ENCODE results near the gene MAP1LC3B2.

MAP1LC3B2 gene

DNA sequence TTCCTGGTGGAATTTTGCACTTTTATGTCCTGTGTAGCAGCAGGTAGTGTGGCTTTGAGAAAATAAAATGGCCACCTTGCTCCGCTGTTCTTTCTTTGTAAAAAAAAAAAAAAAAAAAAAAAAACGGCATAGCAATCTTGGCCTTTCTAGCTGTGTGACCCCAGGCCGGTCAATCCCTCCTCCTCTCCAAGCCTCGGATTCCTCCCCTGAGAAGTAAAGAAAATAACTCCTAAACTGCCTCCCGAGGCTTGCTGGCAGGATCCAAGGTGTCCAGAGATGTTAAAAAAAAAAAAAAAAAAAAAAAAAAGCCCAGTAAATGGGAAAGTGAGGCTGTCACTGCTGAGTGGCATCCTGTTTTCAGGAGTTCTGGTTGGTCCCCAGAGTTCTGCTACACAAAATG is 23.9 kb upstream of the MAP1LC3B2 start:
- TF ChIP-seq TAF1 (IDR thresholded peaks at IDR 0.05; ENCODE audit: borderline replicate concordance, insufficient read depth, low read length): no peak
- TF ChIP-seq, protein P1, sequence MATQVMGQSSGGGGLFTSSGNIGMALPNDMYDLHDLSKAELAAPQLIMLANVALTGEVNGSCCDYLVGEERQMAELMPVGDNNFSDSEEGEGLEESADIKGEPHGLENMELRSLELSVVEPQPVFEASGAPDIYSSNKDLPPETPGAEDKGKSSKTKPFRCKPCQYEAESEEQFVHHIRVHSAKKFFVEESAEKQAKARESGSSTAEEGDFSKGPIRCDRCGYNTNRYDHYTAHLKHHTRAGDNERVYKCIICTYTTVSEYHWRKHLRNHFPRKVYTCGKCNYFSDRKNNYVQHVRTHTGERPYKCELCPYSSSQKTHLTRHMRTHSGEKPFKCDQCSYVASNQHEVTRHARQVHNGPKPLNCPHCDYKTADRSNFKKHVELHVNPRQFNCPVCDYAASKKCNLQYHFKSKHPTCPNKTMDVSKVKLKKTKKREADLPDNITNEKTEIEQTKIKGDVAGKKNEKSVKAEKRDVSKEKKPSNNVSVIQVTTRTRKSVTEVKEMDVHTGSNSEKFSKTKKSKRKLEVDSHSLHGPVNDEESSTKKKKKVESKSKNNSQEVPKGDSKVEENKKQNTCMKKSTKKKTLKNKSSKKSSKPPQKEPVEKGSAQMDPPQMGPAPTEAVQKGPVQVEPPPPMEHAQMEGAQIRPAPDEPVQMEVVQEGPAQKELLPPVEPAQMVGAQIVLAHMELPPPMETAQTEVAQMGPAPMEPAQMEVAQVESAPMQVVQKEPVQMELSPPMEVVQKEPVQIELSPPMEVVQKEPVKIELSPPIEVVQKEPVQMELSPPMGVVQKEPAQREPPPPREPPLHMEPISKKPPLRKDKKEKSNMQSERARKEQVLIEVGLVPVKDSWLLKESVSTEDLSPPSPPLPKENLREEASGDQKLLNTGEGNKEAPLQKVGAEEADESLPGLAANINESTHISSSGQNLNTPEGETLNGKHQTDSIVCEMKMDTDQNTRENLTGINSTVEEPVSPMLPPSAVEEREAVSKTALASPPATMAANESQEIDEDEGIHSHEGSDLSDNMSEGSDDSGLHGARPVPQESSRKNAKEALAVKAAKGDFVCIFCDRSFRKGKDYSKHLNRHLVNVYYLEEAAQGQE (IDR thresholded peaks at IDR 0.05; ENCODE audit: insufficient read depth in 1 of 2, low read depth in 2 of 2, low read length in 2 of 2): no peak
- no peak for TF ChIP-seq POLR2AphosphoS5 (IDR thresholded peaks at IDR 0.05; ENCODE audit: low read depth, low read length)
- no peak for TF ChIP-seq SIN3A (IDR thresholded peaks at IDR 0.05; ENCODE audit: borderline replicate concordance, insufficient read depth, low read length)
- TF ChIP-seq FOXP2 (optimal IDR thresholded peaks at IDR 0.05; ENCODE audit: borderline replicate concordance, extremely low read depth, extremely low read length, insufficient read depth): no peak

DNA sequence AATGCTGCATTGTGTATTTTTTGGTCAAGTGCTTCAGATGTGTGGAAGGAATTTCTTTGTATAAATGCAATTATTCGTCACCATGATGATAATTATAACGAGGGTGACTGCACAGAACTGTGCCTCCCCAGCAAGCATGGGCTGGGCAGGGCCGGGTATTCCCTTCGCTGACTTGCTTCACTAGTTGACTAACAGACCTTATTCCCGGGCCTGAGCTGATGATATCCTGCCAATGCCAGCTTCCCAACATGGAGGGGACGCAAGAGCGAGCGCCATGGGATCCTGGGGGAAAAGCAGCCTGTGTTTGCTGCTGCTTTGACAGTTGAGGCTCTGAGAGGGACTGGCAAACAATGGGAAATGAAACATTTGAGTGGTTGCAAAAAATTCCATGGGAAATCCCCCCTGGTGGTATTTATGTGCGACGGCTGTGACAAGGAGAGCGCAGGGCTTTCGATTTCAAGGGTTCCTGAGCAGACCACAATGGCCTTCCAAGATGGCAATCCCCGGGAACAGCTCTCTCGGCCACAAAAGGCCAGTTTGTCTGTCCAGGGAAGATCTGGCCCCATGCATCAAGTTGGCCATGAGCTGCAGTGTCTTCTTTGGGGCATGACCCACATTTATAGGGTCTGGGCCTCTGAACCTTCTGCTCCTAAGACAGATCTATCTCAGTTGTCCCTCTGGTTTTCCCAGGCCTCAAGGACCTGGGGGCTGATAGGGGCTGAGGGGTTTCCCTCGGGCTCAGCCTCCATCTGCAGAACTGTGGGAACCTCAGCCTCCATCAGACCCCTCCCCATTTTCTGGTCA is 21.9 kb upstream of the MAP1LC3B2 start:
- TF ChIP-seq TAF1 (IDR thresholded peaks at IDR 0.05; ENCODE audit: borderline replicate concordance, insufficient read depth, low read length) (no peak), FOXP2 (optimal IDR thresholded peaks at IDR 0.05; ENCODE audit: borderline replicate concordance, extremely low read depth, extremely low read length, insufficient read depth) (no peak), SIN3A (IDR thresholded peaks at IDR 0.05; ENCODE audit: borderline replicate concordance, insufficient read depth, low read length) (no peak), POLR2AphosphoS5 (IDR thresholded peaks at IDR 0.05; ENCODE audit: low read depth, low read length) (no peak)
- TF ChIP-seq, protein P1 (IDR thresholded peaks at IDR 0.05; ENCODE audit: insufficient read depth in 1 of 2, low read depth in 2 of 2, low read length in 2 of 2): no peak

DNA sequence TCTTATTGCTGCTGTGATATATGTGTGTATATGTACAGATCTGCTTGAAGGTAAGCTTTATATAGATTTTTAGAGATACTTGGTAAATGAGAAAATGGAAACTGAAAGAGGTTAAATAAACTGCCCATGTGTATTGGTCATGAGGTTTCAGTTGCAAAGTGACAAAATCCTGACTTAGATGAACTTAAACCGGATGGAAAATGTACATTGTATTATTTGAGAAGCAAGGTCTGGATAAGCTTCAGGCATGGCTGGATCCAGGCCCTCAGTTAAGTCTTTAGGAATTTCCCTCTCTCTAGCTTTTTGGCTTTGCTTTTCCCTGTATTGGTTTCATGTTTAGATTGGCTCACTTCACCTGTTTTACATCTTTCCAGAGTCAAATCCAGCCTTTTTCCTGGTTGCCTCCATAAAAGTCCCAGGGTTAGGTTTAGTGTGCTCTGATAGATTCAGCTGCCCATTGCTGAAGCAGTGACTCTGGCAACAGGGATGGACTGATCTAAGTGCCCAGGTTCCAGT is 21.0 kb upstream of the MAP1LC3B2 start:
- no peak for TF ChIP-seq FOXP2 (optimal IDR thresholded peaks at IDR 0.05; ENCODE audit: borderline replicate concordance, extremely low read depth, extremely low read length, insufficient read depth)
- no peak for TF ChIP-seq SIN3A (IDR thresholded peaks at IDR 0.05; ENCODE audit: borderline replicate concordance, insufficient read depth, low read length)

DNA sequence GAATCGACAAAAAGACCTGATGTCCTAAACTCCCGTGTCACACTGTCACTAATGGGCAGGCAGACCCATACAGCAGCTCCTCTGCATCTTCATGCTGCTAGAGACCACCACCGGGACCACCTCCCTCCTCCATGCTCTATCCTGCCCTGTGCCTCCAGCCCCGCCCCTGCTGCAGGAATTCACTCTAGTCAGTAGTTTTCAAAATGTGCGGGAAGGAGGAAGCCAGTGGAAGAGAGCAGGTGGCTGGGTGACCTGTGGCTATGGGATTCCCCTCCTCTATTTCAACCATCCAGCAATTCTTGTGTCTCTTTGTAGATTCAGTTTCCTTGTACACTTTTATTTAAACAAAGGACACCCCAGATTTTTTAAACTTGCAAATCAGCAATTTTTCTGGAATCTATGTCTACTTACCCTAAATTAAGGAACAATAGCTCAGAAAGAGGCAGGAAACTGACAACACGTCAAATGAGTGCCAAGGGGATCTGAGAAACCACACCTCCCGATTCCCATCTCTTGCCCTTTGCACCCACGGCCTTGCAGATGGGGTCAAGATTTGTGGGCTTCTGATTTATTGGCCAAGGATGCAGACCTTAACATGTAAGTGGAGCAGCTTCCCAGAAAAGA is 20.4 kb upstream of the MAP1LC3B2 start:
- no peak for TF ChIP-seq SIN3A (IDR thresholded peaks at IDR 0.05; ENCODE audit: borderline replicate concordance, insufficient read depth, low read length)
- TF ChIP-seq TAF1 (IDR thresholded peaks at IDR 0.05; ENCODE audit: borderline replicate concordance, insufficient read depth, low read length): no peak
- TF ChIP-seq POLR2AphosphoS5 (IDR thresholded peaks at IDR 0.05; ENCODE audit: low read depth, low read length): no peak
- TF ChIP-seq, protein P1 (IDR thresholded peaks at IDR 0.05; ENCODE audit: insufficient read depth in 1 of 2, low read depth in 2 of 2, low read length in 2 of 2): no peak
- TF ChIP-seq FOXP2 (optimal IDR thresholded peaks at IDR 0.05; ENCODE audit: borderline replicate concordance, extremely low read depth, extremely low read length, insufficient read depth): no peak

DNA sequence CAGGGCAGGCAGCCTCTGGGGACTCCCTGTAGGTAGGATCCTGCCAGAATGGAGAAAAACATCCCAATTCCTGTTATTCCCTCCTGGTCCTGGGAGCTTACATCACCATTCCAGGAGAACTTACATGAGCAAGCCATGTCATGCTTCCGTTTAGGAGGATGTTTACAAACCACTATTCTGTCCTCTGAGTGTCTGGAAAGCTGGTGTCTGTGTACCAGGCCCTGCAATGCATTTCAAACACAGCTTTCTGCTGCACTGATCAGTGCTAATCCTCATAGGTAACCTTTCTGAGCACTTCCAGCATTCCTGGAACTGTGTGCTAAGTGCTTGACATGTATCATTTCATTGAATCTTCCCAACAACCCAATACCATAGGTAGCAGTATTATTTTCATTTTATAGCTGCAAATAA is 19.8 kb upstream of the MAP1LC3B2 start:
- peak; percentile 91 for TF ChIP-seq FOXP2 (optimal IDR thresholded peaks at IDR 0.05; ENCODE audit: borderline replicate concordance, extremely low read depth, extremely low read length, insufficient read depth)
- TF ChIP-seq SIN3A (IDR thresholded peaks at IDR 0.05; ENCODE audit: borderline replicate concordance, insufficient read depth, low read length): peak; percentile 77; the same call in 1 of the 2 replicates
- TF ChIP-seq TAF1 (IDR thresholded peaks at IDR 0.05; ENCODE audit: borderline replicate concordance, insufficient read depth, low read length): no peak; the same call in 1 of the 2 replicates
- no peak for TF ChIP-seq POLR2AphosphoS5 (IDR thresholded peaks at IDR 0.05; ENCODE audit: low read depth, low read length)
- TF ChIP-seq, protein P1 (IDR thresholded peaks at IDR 0.05; ENCODE audit: insufficient read depth in 1 of 2, low read depth in 2 of 2, low read length in 2 of 2): peak in 1 of 2 experiments; percentile 64; a peak in 1 of 4 replicates
